C4-2B (cell line): ENCODE measurements around the gene FLT3LG.

ENCODE experiments used
- ZFX ChIP-seq: fragments of 450-650 bp; IDR thresholded peaks from 2 replicates; pipeline ENCODE4 v1.6.1; 2017
- TF ChIP-seq, protein P1 (sequence below): fragments of 450-650 bp; conservative IDR thresholded peaks from 2 replicates; pipeline ENCODE4 v1.5.1; 2017; ENCODE audit warnings: mild to moderate bottlenecking

GRCh38 chr19:49518033-49518432, 44.0 kb downstream of the FLT3LG start:
- TF ChIP-seq ZFX = no peak
- TF ChIP-seq, protein P1, sequence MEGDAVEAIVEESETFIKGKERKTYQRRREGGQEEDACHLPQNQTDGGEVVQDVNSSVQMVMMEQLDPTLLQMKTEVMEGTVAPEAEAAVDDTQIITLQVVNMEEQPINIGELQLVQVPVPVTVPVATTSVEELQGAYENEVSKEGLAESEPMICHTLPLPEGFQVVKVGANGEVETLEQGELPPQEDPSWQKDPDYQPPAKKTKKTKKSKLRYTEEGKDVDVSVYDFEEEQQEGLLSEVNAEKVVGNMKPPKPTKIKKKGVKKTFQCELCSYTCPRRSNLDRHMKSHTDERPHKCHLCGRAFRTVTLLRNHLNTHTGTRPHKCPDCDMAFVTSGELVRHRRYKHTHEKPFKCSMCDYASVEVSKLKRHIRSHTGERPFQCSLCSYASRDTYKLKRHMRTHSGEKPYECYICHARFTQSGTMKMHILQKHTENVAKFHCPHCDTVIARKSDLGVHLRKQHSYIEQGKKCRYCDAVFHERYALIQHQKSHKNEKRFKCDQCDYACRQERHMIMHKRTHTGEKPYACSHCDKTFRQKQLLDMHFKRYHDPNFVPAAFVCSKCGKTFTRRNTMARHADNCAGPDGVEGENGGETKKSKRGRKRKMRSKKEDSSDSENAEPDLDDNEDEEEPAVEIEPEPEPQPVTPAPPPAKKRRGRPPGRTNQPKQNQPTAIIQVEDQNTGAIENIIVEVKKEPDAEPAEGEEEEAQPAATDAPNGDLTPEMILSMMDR = no peak
